Mucosa of descending colon (tissue), 3 donors: ENCODE results near the gene CPED1. TPM values are rescaled to one million over a fixed set of nuclear protein-coding genes. Genes with fewer than 3 reads are reported as not detected.

Source experiments
- ATAC-seq: fragments of 200-7000 bp; cut with Tn5 transposase; one replicate; pipeline ENCODE4 v1.9.1; 2020; ENCODE audit warnings: mild to moderate bottlenecking, moderate library complexity
- DNase-seq, 3 donors: peaks; one replicate each; pipeline ENCODE4 v3.0.0-alpha.2; 2020
- H3K36me3 ChIP-seq: fragments of 200-600 bp; one replicate; pipeline ENCODE4 v1.8.0; 2021; ENCODE audit warnings: low read depth, mild to moderate bottlenecking
- H3K4me1 ChIP-seq: fragments of 200-600 bp; one replicate; pipeline ENCODE4 v1.8.0; 2021; ENCODE audit warnings: low read depth, mild to moderate bottlenecking
- H3K4me3 ChIP-seq: fragments of 200-600 bp; one replicate; pipeline ENCODE4 v1.8.0; 2021; ENCODE audit warnings: mild to moderate bottlenecking
- H3K9me3 ChIP-seq: fragments of 200-600 bp; one replicate; pipeline ENCODE4 v1.8.0; 2021; ENCODE audit warnings: mild to moderate bottlenecking
- CTCF ChIP-seq: fragments of 200-600 bp; IDR thresholded peaks from one replicate; pipeline ENCODE4 v1.8.0; 2022; ENCODE audit warnings: antibody characterized with exemption, mild to moderate bottlenecking
- intact Hi-C, 2 donors: fragments of 100-400 bp; cut with DNase I in 1 of 2; cut with micrococcal nuclease in 1 of 2; formaldehyde crosslinking; loops; one replicate each; pipeline versions ENCODE4 v1.11.0 to v1.11.1; 2022; cut with DNase I, micrococcal nuclease
- total RNA-seq, 3 donors: library from RNA; stranded (reverse); fragmentation: NEBNext Ultra II Directional in 2 of 3; extraction: Animal tissue kit (Norgen Biotek cat#: 25700) in 2 of 3; gene quantifications; one replicate each; pipeline versions ENCODE4 v1.2.1 to v1.2.4, GENCODE V29; 2021 to 2023
- donor health status: DM: no; HTN: no; CAD: no; lungs with moderate emphysema.
- donor health status: DM: no; HTN: no; CAD: no.
- donor health status: DM: no; HTN: yes; CAD: no.

Gene CPED1
- total RNA-seq, 3 donors from 2014 or later: 6.5 to 67.7 (median 8.8) TPM

- no peaks in the 10 kb centered on the region for H3K9me3 ChIP-seq
- H3K4me1 ChIP-seq: no peaks in the 10 kb centered on the region
- intact Hi-C loops: no loop called here
- no peak for ATAC-seq
- no peak overlapping the region for H3K4me3 ChIP-seq
- no peaks in the 10 kb centered on the region for H3K36me3 ChIP-seq
- no peak for TF ChIP-seq CTCF
- no peak for DNase-seq
Observed at GRCh38 chr7:121048195-121048594, 59.7 kb downstream of the CPED1 start.

GRCh38 chr7:121049028-121049791 lies 60.7 kb downstream of the CPED1 start:
- H3K9me3 ChIP-seq: no peaks in the 10 kb centered on the region
- intact Hi-C loops: no loop called here
- H3K36me3 ChIP-seq: no peaks in the 10 kb centered on the region
- no peak overlapping the region for H3K4me3 ChIP-seq
- no peak for ATAC-seq
- TF ChIP-seq CTCF: no peak
- no peak for DNase-seq
- no peaks in the 10 kb centered on the region for H3K4me1 ChIP-seq

GRCh38 chr7:121049897-121050296 lies 61.4 kb downstream of the CPED1 start:
- no peaks in the 10 kb centered on the region for H3K4me1 ChIP-seq
- intact Hi-C loops: no loop called here
- no peak overlapping the region for H3K4me3 ChIP-seq
- DNase-seq: no peak
- H3K36me3 ChIP-seq: no peaks in the 10 kb centered on the region
- H3K9me3 ChIP-seq: no peaks in the 10 kb centered on the region
- TF ChIP-seq CTCF: no peak
- no peak for ATAC-seq

GRCh38 chr7:121053219-121053618 lies 64.7 kb downstream of the CPED1 start:
- no peak for TF ChIP-seq CTCF
- intact Hi-C loops: no loop called here
- DNase-seq: no peak
- no peaks in the 10 kb centered on the region for H3K9me3 ChIP-seq
- ATAC-seq: no peak
- H3K36me3 ChIP-seq: no peaks in the 10 kb centered on the region
- H3K4me3 ChIP-seq: no peak overlapping the region
- no peaks in the 10 kb centered on the region for H3K4me1 ChIP-seq

GRCh38 chr7:121054925-121055324 lies 66.4 kb downstream of the CPED1 start:
- no peak for TF ChIP-seq CTCF
- Histone ChIP-seq H3K36me3 (no peaks in the 10 kb centered on the region), H3K9me3 (no peaks in the 10 kb centered on the region), H3K4me3 (no peak overlapping the region), H3K4me1 (no peaks in the 10 kb centered on the region)
- no peak for DNase-seq
- ATAC-seq: no peak
- intact Hi-C loops: no loop called here
